BLaER1 treated with 17β-estradiol and CSF1 and Interleukin-3, amounts not matched to agents 10 nM and 100 nM (cell line): ENCODE measurements around the gene ZNF318.
"Not testable (repeated sequence)": the region's sequence is repeated elsewhere in the genome, so short reads cannot be mapped to it uniquely, and the experiment has no call there.

Experiments
- H3K27ac ChIP-seq, 11 experiments: shearing (Covaris generic); formaldehyde crosslinking; 2 replicates each; pipeline ENCODE4 v1.8.1; 2022
- H3K27me3 ChIP-seq, 11 experiments: shearing (Covaris generic); formaldehyde crosslinking; 2 replicates each; pipeline ENCODE4 v1.8.1; 2022
- H3K36me3 ChIP-seq, 11 experiments: shearing (Covaris generic); formaldehyde crosslinking; 2 replicates each; pipeline ENCODE4 v1.8.1; 2022
- H3K4me1 ChIP-seq, 10 experiments: shearing (Covaris generic); formaldehyde crosslinking; 2 replicates each; pipeline ENCODE4 v1.8.1; 2022
- H3K4me2 ChIP-seq, 11 experiments: shearing (Covaris generic); formaldehyde crosslinking; 2 replicates each; pipeline ENCODE4 v1.8.1; 2022
- H3K4me3 ChIP-seq, 10 experiments: shearing (Covaris generic); formaldehyde crosslinking; 2 replicates each; pipeline ENCODE4 v1.8.1; 2022
- H3K9ac ChIP-seq, 11 experiments: shearing (Covaris generic); formaldehyde crosslinking; 2 replicates each; pipeline ENCODE4 v1.8.1; 2022
- H3K9me3 ChIP-seq, 11 experiments: shearing (Covaris generic); formaldehyde crosslinking; replicated peaks in 1 of 11; 2 replicates each; pipeline ENCODE4 v1.8.1; 2022
- H4K20me1 ChIP-seq, 11 experiments: shearing (Covaris generic); formaldehyde crosslinking; 2 replicates each; pipeline ENCODE4 v1.8.1; 2022
- Cebpa-rat ChIP-seq, 11 experiments: shearing (Covaris generic); IDR thresholded peaks; 2 replicates each; pipeline ENCODE4 v1.8.1; 2022

The ZNF318 gene

DNA sequence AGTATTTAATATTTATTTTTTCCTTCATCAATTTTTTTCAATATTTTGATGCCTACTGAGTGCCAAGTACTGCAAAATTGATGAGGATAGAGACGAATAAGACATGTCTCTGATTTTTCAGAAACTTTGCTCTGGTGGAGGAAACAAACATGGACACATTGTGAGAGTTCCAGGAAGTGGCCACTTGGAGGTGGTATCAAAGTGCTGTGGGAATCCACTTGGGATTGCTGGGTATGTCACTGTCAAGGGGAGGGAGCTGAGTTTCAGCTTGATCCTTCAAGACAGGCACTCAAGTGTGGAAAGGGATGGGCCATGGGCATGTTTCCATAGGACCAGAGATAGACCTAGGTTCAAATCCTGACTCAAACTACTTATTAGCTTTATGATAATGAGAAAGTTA, 33.4 kb upstream of the ZNF318 start:
- Histone ChIP-seq H3K4me3 (no peak overlapping the region), H3K36me3 (no peaks in the 10 kb centered on the region), H3K27me3 (no peaks in the 10 kb centered on the region), H3K9ac (no peak overlapping the region), H3K4me2 (no peak overlapping the region), H3K27ac (no peak overlapping the region), H3K4me1 (no peaks in the 10 kb centered on the region), H4K20me1 (no peaks in the 10 kb centered on the region), H3K9me3 (0 out of 22 replicates have a peak, but pooled peaks cover 0 to 4% (median 0%) of the 10 kb centered on the region in 11 experiments)
- TF ChIP-seq Cebpa-rat (IDR thresholded peaks at IDR 0.05) = no peak

- no peak overlapping the region for H3K9ac ChIP-seq
- H4K20me1 ChIP-seq = no peaks in the 10 kb centered on the region
- H3K36me3 ChIP-seq = no peaks in the 10 kb centered on the region
- 0 out of 22 replicates have a peak, but pooled peaks cover 0 to 4% (median 0%) of the 10 kb centered on the region in 11 experiments for H3K9me3 ChIP-seq
- TF ChIP-seq Cebpa-rat (IDR thresholded peaks at IDR 0.05) = no peak
- H3K4me2 ChIP-seq = no peak overlapping the region
- peaks cover 0 to 2% (median 0%) of the 10 kb centered on the region in 10 experiments; a peak in 1 of 20 replicates for H3K4me1 ChIP-seq
- H3K27me3 ChIP-seq = no peaks in the 10 kb centered on the region
- no peak overlapping the region for H3K4me3 ChIP-seq
- H3K27ac ChIP-seq = no peak overlapping the region
Measured at GRCh38 chr6:43401730-43402129, 32.3 kb upstream of the ZNF318 start.

DNA sequence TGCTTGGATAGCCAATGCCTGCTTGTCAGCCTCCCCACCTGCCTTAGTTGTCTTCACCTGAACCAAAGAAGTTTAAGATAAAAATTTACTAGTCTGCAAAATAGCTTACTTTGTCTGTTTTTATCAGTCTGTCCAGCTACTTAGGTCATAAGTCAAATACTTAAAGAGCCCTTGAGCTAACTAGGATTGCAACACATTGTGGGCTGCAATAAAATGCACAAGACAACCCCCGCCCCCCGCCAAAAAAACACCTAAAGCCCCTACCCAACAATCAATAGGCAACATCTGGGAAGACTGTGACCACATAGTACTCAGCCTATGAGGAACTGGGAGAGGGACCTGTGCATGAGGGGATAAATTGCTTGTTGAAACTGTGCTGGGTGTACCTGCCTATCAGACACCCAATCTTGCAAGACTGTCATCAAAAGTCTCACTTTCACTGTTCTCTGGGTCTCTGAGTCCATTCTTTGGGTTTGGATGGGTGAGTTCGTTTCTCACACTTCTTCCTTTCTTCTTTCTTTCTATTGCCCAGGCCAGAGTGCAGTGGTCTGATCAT, 30.6 kb upstream of the ZNF318 start:
- Histone ChIP-seq H3K9ac (no peak overlapping the region), H3K4me3 (no peak overlapping the region), H3K27ac (no peak overlapping the region), H3K27me3 (no peaks in the 10 kb centered on the region), H3K4me1 (peaks cover 0 to 10% (median 0%) of the 10 kb centered on the region in 10 experiments; a peak in 3 of 20 replicates), H3K4me2 (no peak overlapping the region), H4K20me1 (no peaks in the 10 kb centered on the region), H3K36me3 (no peaks in the 10 kb centered on the region), H3K9me3 (0 out of 22 replicates have a peak, but pooled peaks cover 0 to 4% (median 0%) of the 10 kb centered on the region in 11 experiments)
- TF ChIP-seq Cebpa-rat (IDR thresholded peaks at IDR 0.05) = no peak

DNA sequence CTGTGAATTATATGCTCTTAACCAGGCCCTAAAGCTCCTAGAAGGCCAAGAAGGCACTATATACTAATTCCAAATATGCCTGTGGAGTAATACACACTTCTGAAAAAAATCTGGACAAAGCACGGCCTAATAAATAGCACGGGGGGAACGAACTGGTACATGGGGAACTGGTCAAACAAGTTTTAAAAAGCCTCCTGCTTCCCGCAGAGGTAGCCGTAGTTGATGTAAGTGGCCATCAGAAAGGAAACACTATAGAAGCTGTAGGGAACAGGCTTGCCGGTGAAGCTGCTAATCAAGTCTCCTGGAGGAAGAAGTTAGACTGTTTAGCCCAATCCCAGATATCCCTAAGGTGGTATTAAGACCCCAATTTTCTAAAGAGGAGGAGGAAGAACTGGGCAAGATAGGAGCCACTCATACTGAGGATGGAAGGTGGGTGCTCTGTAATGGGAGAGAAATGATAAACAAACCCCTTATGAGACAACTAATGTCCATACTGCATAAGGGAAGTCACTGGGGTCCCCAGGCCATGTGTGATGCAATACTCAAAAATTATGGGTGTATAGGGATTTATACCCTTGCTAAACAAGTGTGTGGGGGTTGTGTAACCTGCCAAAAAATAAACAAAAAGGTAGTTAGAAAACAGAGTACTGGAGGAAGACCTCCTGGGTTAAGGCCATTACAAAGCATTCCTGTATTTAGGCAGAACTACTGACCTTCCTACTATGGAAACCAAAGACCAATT, 27.1 kb upstream of the ZNF318 start:
- no peak overlapping the region for H3K4me3 ChIP-seq
- H3K4me1 ChIP-seq = peaks cover 3 to 23% (median 15%) of the 10 kb centered on the region in 10 experiments
- no peak overlapping the region for H3K27ac ChIP-seq
- peaks cover 14 to 23% (median 22%) of the 10 kb centered on the region in 11 experiments; a peak in 20 of 22 replicates for H3K27me3 ChIP-seq
- H3K9ac ChIP-seq = no peak overlapping the region
- no peaks in the 10 kb centered on the region for H4K20me1 ChIP-seq
- no peak for TF ChIP-seq Cebpa-rat (IDR thresholded peaks at IDR 0.05)
- no peaks in the 10 kb centered on the region for H3K36me3 ChIP-seq
- no peak overlapping the region for H3K4me2 ChIP-seq
- H3K9me3 ChIP-seq = no peaks in the 10 kb centered on the region

DNA sequence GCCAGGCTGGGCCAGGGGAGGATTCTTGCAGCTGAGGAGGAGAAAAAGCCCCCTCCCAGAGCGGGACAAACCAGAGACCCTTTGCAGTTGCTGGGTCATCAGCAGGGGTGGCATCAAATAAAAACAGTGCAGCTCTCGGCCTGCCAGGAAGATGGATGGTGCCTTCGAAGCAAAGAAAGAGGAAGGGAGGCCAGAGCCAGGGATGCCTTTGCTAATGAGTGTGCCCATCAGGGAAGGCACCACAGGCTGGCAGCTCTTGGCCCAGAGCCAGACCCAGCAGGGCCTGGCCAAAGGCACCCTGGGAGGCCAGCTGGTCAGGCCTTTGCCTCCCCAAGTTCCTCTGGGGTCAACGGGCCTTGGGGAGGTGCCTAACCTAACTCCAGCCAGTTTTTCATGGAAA, 26.3 kb upstream of the ZNF318 start:
- Histone ChIP-seq H3K27me3 (peaks cover 16 to 31% (median 30%) of the 10 kb centered on the region in 11 experiments; a peak in 20 of 22 replicates), H3K36me3 (no peaks in the 10 kb centered on the region), H3K27ac (no peak overlapping the region), H3K4me1 (peaks cover 11 to 31% (median 23%) of the 10 kb centered on the region in 10 experiments), H3K4me3 (no peak overlapping the region), H3K9ac (no peak overlapping the region), H3K9me3 (no peaks in the 10 kb centered on the region), H3K4me2 (peak overlapping the region in 2 of 11 experiments; percentile 6 to 38; a peak in 2 of 22 replicates), H4K20me1 (no peaks in the 10 kb centered on the region)
- TF ChIP-seq Cebpa-rat (IDR thresholded peaks at IDR 0.05) = no peak

DNA sequence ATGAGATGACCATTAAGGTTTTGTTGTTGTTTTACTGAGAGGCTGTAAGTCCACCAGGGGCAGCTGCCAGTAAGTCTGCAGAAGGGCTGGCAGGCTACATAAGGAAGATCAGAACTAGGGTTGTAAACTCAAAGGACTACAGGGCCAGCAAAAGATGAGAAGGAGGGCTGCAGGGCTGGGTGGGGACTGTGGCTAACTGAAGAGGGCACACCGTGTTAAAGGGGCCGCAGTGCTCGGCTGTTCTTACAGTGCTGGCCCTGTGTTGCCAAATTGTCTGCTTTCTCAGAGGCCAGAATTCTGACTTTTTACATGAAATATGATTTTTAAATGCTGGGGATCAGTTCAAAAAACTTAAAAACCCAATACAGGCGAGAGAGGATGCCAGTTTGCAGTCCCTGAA, 25.5 kb upstream of the ZNF318 start:
- Histone ChIP-seq H3K4me3 (no peak overlapping the region), H3K27me3 (peaks cover 16 to 37% (median 31%) of the 10 kb centered on the region in 11 experiments; a peak in 20 of 22 replicates)

GRCh38 chr6:43393602-43394001, 24.2 kb upstream of the ZNF318 start:
- H3K9ac ChIP-seq = peak overlapping the region in 1 of 11 experiments; percentile 57; a peak in 1 of 22 replicates
- H3K27me3 ChIP-seq = peaks cover 16 to 37% (median 31%) of the 10 kb centered on the region in 11 experiments; a peak in 20 of 22 replicates
- H3K4me3 ChIP-seq = no peak overlapping the region
- no peaks in the 10 kb centered on the region for H4K20me1 ChIP-seq
- H3K4me1 ChIP-seq = peaks cover 28 to 44% (median 36%) of the 10 kb centered on the region in 10 experiments
- H3K27ac ChIP-seq = no peak overlapping the region
- TF ChIP-seq Cebpa-rat (IDR thresholded peaks at IDR 0.05) = no peak
- H3K9me3 ChIP-seq = no peaks in the 10 kb centered on the region
- H3K36me3 ChIP-seq = no peaks in the 10 kb centered on the region
- H3K4me2 ChIP-seq = peak overlapping the region in 9 of 11 experiments; percentile 11 to 69 (median 36); a peak in 15 of 22 replicates

More for the DNA sequence above, 25.5 kb upstream of the ZNF318 start:
- no peak overlapping the region for H3K4me2 ChIP-seq
- no peaks in the 10 kb centered on the region for H4K20me1 ChIP-seq
- no peak overlapping the region for H3K27ac ChIP-seq
- no peak for TF ChIP-seq Cebpa-rat (IDR thresholded peaks at IDR 0.05)
- H3K9me3 ChIP-seq = no peaks in the 10 kb centered on the region
- no peaks in the 10 kb centered on the region for H3K36me3 ChIP-seq
- no peak overlapping the region for H3K9ac ChIP-seq
- H3K4me1 ChIP-seq = peaks cover 19 to 39% (median 30%) of the 10 kb centered on the region in 10 experiments

- Histone ChIP-seq H3K27me3 (peaks cover 16 to 37% (median 31%) of the 10 kb centered on the region in 11 experiments; a peak in 20 of 22 replicates), H3K4me1 (peaks cover 28 to 44% (median 36%) of the 10 kb centered on the region in 10 experiments), H3K4me2 (peak overlapping the region in 9 of 11 experiments; percentile 11 to 69 (median 36); a peak in 13 of 22 replicates)
- not testable (repeated sequence) for H3K9ac ChIP-seq, H3K9me3 ChIP-seq, H3K27ac ChIP-seq, H3K4me3 ChIP-seq, H4K20me1 ChIP-seq, H3K36me3 ChIP-seq
Measured at GRCh38 chr6:43393133-43393532, 23.7 kb upstream of the ZNF318 start.

DNA sequence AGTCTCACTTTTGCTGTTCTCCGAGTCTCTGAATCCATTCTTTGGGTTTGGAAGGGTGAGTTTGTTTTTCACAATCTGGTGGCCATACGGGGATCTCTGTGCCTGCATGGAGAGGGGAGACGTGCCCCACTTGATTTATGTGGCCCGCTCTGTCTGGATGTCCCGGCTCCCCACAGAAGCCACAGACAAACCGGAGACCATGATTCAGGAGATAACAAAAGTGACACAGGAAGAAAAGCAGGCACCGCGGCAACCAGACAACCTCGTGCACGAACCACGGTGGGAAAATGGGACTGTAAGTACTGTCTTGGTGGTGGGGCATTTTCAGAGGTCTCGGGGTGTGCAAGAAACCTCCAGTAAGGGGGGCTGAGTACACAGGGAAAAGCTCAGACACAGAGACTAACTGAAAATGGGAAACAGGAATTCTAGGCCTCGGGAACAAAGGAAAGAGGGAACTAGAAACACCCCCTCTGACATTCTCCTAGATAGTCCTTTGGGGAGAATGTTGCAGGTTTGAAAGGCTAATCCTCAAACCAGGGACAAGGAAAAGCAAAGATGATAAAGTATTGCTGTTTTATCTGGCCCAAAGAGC, 22.1 kb upstream of the ZNF318 start:
- H4K20me1 ChIP-seq = no peaks in the 10 kb centered on the region
- H3K4me2 ChIP-seq = peak overlapping the region; percentile 51 to 79 (median 71)
- no peak overlapping the region for H3K4me3 ChIP-seq
- peak overlapping the region in 2 of 11 experiments; percentile 17 to 18; a peak in 1 of 22 replicates for H3K9ac ChIP-seq
- no peak overlapping the region for H3K27ac ChIP-seq
- H3K4me1 ChIP-seq = peaks cover 28 to 45% (median 35%) of the 10 kb centered on the region in 10 experiments
- TF ChIP-seq Cebpa-rat (IDR thresholded peaks at IDR 0.05) = no peak
- no peaks in the 10 kb centered on the region for H3K36me3 ChIP-seq
- H3K27me3 ChIP-seq = peaks cover 16 to 37% (median 31%) of the 10 kb centered on the region in 11 experiments; a peak in 20 of 22 replicates
- no peaks in the 10 kb centered on the region for H3K9me3 ChIP-seq

DNA sequence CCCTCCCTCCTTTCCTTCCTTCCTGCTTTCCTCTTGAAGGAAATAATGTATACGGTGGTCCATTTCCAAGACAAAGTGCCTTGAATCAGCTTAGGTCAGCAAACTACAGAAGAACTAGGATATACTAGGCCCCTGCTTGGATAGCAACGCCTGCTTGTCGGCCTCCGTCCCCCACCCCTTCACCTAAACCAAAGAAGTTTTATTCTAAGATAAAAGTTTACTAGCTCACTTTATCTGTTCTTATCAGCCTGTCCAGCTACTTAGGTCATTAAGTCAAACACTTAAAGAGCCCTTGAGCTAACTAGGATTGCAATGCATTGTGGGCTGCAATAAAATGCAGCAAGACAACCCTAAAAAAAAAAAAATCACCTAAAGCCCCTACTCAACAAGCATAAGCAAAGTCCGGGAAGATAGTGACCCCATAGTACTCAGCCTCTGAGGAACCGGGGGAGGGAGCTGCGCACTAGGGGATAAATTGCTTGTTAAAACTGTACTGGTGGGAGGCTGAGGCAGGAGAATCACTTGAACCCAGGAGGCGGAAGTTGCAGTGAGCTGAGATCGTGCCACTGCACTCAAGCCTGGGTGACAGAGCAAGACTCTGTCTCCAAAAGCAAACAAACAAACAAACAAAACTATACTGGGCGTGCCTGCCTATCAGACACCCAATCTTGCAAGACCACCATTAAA, 21.4 kb upstream of the ZNF318 start:
- Histone ChIP-seq H3K4me1 (peaks cover 27 to 52% (median 35%) of the 10 kb centered on the region in 10 experiments), H3K27me3 (peaks cover 20 to 42% (median 35%) of the 10 kb centered on the region in 11 experiments; a peak in 20 of 22 replicates), H3K4me2 (peak overlapping the region; percentile 51 to 79 (median 71)), H3K9ac (peak overlapping the region in 2 of 11 experiments; percentile 17 to 18; a peak in 1 of 22 replicates)
- not testable (repeated sequence) for H4K20me1 ChIP-seq, H3K4me3 ChIP-seq, H3K27ac ChIP-seq, H3K36me3 ChIP-seq, H3K9me3 ChIP-seq
